ENCODE data around the gene HYPK.

DNA sequence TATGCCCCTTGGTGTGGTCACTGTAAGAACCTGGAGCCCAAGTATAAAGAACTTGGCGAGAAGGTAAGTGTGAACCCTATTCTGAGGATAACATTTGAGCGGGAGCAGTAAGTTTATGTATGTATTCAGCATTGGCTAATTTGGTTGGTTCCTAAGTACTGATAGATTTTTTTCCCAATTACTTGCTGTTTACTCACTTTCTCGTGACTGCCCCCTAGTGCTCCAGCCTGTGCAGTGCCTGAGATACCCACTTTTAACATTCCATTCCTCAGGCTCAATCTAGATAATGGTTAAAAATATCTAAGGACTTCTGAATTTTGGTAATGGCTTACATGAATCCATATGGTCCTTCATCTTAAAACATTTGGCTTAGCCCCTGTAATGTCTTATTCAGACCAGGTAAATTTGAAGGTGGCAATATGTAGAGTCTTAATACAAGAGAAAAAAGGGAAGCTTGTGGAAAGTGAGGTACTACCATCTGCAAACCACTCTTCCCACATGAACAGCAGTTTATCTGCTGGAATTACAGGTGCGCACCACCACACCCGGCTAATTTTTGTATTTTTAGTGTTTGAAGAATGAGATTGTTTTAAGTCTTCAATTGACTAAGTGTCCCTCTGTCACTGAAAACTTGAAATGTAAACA, 30.7 kb upstream of the HYPK start:
- TF ChIP-seq POLR2A (IDR thresholded peaks at IDR 0.05) (no peak), POLR2AphosphoS5 (IDR thresholded peaks at IDR 0.05) (no peak)
- TF ChIP-seq, protein P1, sequence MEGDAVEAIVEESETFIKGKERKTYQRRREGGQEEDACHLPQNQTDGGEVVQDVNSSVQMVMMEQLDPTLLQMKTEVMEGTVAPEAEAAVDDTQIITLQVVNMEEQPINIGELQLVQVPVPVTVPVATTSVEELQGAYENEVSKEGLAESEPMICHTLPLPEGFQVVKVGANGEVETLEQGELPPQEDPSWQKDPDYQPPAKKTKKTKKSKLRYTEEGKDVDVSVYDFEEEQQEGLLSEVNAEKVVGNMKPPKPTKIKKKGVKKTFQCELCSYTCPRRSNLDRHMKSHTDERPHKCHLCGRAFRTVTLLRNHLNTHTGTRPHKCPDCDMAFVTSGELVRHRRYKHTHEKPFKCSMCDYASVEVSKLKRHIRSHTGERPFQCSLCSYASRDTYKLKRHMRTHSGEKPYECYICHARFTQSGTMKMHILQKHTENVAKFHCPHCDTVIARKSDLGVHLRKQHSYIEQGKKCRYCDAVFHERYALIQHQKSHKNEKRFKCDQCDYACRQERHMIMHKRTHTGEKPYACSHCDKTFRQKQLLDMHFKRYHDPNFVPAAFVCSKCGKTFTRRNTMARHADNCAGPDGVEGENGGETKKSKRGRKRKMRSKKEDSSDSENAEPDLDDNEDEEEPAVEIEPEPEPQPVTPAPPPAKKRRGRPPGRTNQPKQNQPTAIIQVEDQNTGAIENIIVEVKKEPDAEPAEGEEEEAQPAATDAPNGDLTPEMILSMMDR (IDR thresholded peaks at IDR 0.05) = peak; percentile 45 to 71 (median 64)
